Prostate gland (tissue), 2 donors: ENCODE results near the gene STAT3.

Experiments used
- POLR2A ChIP-seq: fragments of 450-650 bp; IDR thresholded peaks from one replicate; pipeline ENCODE4 v1.6.1; 2016; ENCODE audit warnings: antibody characterized with exemption, mild to moderate bottlenecking
- POLR2AphosphoS5 ChIP-seq: sonication (generic); formaldehyde crosslinking; IDR thresholded peaks from one replicate; pipeline ENCODE4 v1.6.1; 2017; ENCODE audit warnings: antibody characterized with exemption
- TF ChIP-seq, protein P1 (sequence below), 4 experiments: fragments of 200-600 bp in 2 of 4; fragments of 450-650 bp in 2 of 4; sonication (generic) in 2 of 4; IDR thresholded peaks; 1 replicate in 3 of 4; 2 replicates in 1 of 4; pipeline ENCODE4 v1.5.1; 2016 to 2019; ENCODE audit warnings: antibody characterized with exemption in 4 of 4, mild to moderate bottlenecking in 2 of 4, moderate library complexity in 2 of 4

DNA sequence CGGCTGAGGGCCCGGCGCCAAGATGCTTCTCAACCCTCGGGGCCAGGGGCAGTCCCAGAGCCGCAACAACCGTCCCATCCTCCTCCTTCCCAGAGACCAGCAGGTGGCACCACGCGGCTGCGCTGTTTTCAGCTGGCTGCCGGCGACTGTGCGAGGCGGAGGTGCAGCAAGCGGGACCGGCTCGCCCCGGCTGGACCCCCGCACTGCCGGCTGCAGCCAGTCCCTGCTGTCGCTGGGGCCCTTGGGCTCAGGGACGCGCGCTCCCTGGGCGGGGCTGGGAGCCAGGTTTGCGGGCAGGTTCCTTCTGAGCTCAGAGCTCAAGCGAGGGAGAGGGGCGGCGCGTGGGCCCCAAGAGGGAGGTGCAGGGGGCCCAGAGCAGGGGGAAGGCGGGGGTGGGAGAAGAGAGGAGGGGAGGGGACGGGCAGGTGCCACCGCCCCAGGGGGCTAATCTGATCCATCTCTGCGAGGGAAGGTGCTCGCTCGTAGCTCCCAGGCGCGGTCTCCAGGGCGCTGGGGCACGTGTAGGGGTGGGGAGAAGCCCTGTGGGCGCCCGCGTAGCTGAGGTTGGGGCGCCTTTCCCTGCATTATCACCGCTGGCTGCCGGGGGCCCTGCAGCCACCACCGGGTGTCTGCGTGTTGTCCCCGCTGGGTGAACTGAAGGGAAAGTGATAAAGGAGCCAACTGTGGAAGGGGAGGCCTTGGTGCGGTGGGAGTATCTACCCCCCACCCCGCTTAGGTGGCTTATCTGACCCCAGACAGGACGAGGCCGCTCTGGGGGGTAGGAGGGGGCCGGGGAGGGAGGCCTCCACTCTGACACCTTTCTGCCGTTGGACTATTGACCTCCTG, 75.7 kb downstream of the STAT3 start:
- TF ChIP-seq, protein P1, sequence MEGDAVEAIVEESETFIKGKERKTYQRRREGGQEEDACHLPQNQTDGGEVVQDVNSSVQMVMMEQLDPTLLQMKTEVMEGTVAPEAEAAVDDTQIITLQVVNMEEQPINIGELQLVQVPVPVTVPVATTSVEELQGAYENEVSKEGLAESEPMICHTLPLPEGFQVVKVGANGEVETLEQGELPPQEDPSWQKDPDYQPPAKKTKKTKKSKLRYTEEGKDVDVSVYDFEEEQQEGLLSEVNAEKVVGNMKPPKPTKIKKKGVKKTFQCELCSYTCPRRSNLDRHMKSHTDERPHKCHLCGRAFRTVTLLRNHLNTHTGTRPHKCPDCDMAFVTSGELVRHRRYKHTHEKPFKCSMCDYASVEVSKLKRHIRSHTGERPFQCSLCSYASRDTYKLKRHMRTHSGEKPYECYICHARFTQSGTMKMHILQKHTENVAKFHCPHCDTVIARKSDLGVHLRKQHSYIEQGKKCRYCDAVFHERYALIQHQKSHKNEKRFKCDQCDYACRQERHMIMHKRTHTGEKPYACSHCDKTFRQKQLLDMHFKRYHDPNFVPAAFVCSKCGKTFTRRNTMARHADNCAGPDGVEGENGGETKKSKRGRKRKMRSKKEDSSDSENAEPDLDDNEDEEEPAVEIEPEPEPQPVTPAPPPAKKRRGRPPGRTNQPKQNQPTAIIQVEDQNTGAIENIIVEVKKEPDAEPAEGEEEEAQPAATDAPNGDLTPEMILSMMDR (IDR thresholded peaks at IDR 0.05): peak; percentile 24 to 75 (median 64)
- peak; percentile 52 for TF ChIP-seq POLR2AphosphoS5
- TF ChIP-seq POLR2A: no peak
